Measurements from ENCODE around the gene CDKAL1.

DNA sequence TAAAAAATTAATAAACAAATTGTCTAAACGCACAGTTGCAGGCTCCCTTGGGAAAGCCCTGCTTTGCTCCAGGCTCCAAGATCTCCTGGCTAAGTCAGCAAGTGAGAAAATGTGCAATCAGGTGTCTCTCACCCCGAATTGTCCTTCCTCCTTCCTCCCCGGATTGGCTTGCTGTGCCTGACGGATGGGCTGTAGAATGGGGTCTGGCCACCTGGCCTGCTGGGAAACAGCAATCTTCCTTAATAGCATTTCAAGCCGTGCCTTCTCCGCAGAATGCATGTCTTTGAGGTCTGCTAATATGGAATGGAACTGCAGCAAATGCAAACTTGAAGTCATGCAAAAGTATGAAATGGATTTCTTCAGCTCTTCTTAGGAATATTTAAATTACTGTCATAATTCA is 43.7 kb upstream of the CDKAL1 start:
- TF ChIP-seq POLR2A (IDR thresholded peaks at IDR 0.05), result no peak
- TF ChIP-seq, protein P1, sequence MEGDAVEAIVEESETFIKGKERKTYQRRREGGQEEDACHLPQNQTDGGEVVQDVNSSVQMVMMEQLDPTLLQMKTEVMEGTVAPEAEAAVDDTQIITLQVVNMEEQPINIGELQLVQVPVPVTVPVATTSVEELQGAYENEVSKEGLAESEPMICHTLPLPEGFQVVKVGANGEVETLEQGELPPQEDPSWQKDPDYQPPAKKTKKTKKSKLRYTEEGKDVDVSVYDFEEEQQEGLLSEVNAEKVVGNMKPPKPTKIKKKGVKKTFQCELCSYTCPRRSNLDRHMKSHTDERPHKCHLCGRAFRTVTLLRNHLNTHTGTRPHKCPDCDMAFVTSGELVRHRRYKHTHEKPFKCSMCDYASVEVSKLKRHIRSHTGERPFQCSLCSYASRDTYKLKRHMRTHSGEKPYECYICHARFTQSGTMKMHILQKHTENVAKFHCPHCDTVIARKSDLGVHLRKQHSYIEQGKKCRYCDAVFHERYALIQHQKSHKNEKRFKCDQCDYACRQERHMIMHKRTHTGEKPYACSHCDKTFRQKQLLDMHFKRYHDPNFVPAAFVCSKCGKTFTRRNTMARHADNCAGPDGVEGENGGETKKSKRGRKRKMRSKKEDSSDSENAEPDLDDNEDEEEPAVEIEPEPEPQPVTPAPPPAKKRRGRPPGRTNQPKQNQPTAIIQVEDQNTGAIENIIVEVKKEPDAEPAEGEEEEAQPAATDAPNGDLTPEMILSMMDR (IDR thresholded peaks at IDR 0.05), result no peak

All from prostate gland (tissue), 2 donors.